ENCODE results near the gene GUCY1A2.

GRCh38 chr11:106969644-106970355 is 48.5 kb downstream of the GUCY1A2 start:
- TF ChIP-seq POLR2AphosphoS5 (IDR thresholded peaks at IDR 0.05; ENCODE audit: low read depth, low read length) (no peak), POLR2A (IDR thresholded peaks at IDR 0.05; ENCODE audit: low read depth, low read length) (no peak), POU2F2 (IDR thresholded peaks at IDR 0.05; ENCODE audit: low read depth, low read length) (no peak), TAF1 (IDR thresholded peaks at IDR 0.05; ENCODE audit: low read depth, low read length) (no peak), SPI1 (IDR thresholded peaks at IDR 0.05; ENCODE audit: low read depth, low read length) (no peak)
